G401.6 (cell line): ENCODE measurements around the gene ZBTB4.

Source experiments
- FAIRE-seq: peaks from 2 replicates; lab custom pipeline; 2012; peaks lifted over from hg19 to GRCh38; lab: Jason Lieb, UNC

Gene ZBTB4

DNA sequence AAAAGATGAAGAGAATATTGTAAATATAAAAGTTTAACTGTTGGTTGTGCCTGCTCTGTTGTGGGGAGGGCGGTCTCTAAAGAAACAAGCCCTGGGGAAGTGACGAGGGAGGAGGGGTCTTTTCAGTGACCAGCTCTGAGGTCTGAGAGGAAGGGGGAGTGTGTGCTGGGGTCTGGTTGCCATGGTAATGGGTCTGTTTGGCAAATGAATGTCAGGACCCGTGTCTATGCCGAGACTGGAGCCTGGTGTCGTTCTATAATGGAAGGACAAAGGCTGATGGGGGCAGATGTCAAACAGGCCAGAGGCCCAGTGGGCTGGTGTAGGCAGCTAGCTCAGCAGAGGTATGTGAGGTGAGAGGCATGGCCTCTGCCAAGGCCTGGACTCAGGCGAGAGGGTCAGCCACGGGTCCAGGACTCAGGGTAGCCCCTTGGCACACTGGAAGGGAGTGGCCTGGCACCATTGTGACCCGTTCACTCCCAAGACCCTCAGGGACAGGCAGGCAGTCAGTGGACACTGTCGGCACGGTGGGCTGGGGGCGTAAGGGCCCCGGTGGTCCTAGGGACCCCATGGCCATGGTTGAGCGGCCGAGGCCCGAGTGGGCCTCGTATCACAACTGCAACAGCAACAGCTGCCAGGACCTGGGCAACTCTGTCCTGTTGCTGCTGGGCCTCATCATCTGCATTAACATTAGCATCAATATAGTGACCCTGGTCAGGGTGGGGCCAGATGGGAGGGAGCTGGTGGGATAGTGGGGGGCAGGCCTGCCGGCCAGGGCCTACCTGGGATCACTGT, 59.4 kb downstream of the ZBTB4 start, which contains the start of gene SPEM1:
SPEM1 (plus strand) TSS at position 506 of the 792 bp plus-strand sequence; CDS start at position 567, 61 bp downstream.
- FAIRE-seq, result no peak

DNA sequence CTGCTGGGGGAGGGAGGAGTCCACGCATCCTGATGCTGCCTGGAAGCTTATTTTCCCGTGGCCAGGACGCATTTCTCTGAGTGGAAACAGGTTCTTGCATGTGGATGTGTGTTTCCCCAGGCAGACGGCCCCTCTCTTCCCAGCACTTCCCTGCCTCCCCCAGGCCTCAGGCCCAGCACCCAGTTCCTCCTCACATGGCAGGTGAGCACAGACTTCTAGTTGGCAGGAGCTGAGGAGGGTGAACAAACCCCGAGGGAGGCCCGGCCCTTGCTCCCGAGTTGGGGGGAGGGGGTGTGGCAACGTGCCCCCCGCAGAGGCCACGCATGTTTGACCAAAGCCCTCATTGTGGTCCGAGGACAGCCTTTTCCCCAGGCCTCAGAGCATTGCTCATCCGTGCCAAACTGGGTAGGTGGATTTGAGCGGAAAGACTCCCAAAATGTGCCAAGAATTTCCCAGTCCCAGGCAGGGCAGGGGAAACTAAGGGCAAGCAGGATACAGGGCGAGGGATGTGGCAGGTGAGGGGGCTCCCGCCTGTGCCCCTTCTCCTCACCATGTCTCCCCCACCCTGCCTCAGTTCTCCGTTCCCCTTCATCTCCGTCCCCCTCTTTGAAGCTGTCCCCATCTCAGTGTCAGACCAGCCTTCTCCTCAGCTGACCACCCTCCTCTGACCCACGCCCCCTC, 60.8 kb downstream of the ZBTB4 start:
- FAIRE-seq, result no peak

GRCh38 chr17:7417056-7417655, 62.3 kb downstream of the ZBTB4 start:
- no peak for FAIRE-seq

DNA sequence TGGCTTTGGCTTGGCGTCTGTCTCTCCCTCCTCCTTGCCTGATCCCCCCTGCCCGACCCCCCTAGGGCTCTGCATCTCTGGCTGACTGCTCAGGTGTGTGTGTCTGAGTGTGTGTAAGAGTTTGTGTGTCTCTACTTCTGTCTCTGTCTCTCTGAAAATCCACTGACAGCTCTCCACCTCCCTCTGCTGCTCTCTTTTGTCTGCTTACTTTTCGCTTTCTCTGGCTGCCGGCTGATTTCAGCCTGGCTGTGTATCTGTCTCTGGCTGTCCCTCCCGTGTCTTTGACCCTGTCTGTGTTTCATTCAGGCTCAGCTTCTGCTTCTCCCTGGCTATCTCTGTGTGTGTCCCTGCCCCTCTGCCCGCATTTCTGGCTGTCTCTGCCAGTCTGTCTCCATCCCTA, 63.1 kb downstream of the ZBTB4 start:
- FAIRE-seq, result no peak

GRCh38 chr17:7415784-7416183, 63.6 kb downstream of the ZBTB4 start:
- FAIRE-seq, result no peak

- no peak for FAIRE-seq
Observed at GRCh38 chr17:7414837-7415236, 64.6 kb downstream of the ZBTB4 start.

DNA sequence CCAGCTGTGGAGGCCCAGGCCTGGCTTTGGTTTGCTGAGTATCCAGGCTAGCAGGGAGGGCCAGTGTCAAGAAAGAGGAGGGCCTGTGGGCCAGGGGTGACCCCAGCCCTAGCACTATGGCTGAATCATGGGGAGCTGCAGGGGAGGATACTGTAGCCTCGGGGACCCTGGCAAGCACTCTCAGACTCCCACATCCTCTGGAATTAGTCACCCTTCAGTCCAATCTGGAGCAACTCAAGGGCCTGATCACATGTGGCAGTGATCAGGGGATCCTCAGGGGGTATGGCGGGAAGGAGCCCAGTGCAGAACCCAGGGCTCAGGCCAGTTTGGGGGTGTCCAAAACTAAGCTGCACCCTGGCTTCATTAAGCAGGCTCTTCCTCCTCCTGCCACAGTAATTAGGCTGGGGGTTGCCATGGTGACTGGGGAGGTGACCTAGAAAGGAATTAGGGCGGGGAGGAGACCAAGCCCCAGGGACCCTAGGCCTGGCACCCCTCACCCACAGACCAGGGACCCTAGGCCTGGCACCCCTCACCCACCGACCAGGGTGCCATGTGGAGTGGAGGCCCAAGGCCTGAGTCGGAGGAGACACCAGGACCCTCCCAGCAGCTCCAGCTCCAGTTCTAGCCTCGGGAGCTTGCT, 66.0 kb downstream of the ZBTB4 start:
- no peak for FAIRE-seq

DNA sequence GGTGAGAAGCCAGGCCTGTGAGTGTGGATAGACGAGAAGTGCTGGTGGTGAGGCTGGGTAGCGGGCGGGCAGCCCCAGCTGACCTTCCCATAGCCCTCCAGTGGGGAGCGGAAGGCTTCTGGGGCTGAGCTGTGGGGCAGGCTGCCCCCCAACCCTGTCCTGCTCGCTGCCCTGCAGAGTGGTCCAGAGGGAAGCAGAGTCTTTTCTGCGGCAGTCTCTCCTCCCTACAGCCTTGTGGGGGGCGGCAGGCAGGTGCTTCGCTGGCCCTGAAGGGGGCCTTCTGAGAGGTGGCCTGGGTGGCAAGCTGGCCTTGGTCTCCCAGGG, 68.0 kb downstream of the ZBTB4 start:
- no peak for FAIRE-seq

GRCh38 chr17:7410634-7411426, 68.6 kb downstream of the ZBTB4 start:
- FAIRE-seq, result no peak

- no peak for FAIRE-seq
Observed at GRCh38 chr17:7409716-7410115, 69.7 kb downstream of the ZBTB4 start.
